Gastrocnemius medialis (tissue), 4 donors: Measurements from ENCODE around the gene RILPL1. TPM values are rescaled to one million over a fixed set of nuclear protein-coding genes. Genes with fewer than 3 reads are reported as not detected.
"Not testable (repeated sequence)": the region's sequence is repeated elsewhere in the genome, so short reads cannot be mapped to it uniquely, and the experiment has no call there.

ENCODE experiments used
- ATAC-seq, 2 donors: fragments of 150-250 bp; one replicate each; pipeline ENCODE4 v1.9.1; 2016
- DNase-seq, 2 donors: peaks; one replicate each; pipeline ENCODE4 v3.0.0-alpha.2; 2019
- H3K27ac ChIP-seq, 4 donors: fragments of 200-600 bp; sonication (generic); 1 replicate in 1 of 4; 2 replicates in 3 of 4; pipeline ENCODE4 v1.5.1; 2016 to 2018; ENCODE audit warnings: mild to moderate bottlenecking in 2 of 4, moderate library complexity in 1 of 4
- H3K27me3 ChIP-seq, 3 donors: fragments of 200-600 bp; sonication (generic) in 2 of 3; 1 replicate in 1 of 3; 2 replicates in 2 of 3; pipeline versions ENCODE4 v1.5.1 to v1.6.0; 2016 to 2019; ENCODE audit warnings: mild to moderate bottlenecking in 1 of 3, moderate library complexity in 1 of 3
- H3K36me3 ChIP-seq, 2 donors: fragments of 200-600 bp; sonication (generic) in 1 of 2; one replicate each; pipeline ENCODE4 v1.5.1; 2017 to 2018
- H3K4me1 ChIP-seq, 2 donors: fragments of 200-600 bp; sonication (generic) in 1 of 2; one replicate each; pipeline ENCODE4 v1.5.1; 2016 to 2017; ENCODE audit warnings: mild to moderate bottlenecking in 2 of 2
- H3K4me3 ChIP-seq, 4 donors: fragments of 200-600 bp; sonication (generic) in 3 of 4; 1 replicate in 1 of 4; 2 replicates in 3 of 4; pipeline ENCODE4 v1.5.1; 2016 to 2019; ENCODE audit warnings: mild to moderate bottlenecking in 2 of 4
- H3K9me3 ChIP-seq, 3 donors: fragments of 200-600 bp; sonication (generic) in 2 of 3; 1 replicate in 1 of 3; 2 replicates in 2 of 3; pipeline ENCODE4 v1.5.1; 2016 to 2019
- POLR2A ChIP-seq, 2 donors: fragments of 450-650 bp; IDR thresholded peaks; one replicate each; pipeline ENCODE4 v1.6.1; 2017; ENCODE audit warnings: antibody characterized with exemption in 2 of 2, mild to moderate bottlenecking in 2 of 2, moderate library complexity in 2 of 2
- in situ Hi-C, 4 donors: fragments of 200-750 bp; cut with MboI; loops; one replicate each; pipeline versions ENCODE4 v1.15.0 to v1.8.0; 2017; ENCODE audit warnings: low sequenced_read_pairs in 4 of 4
- intact Hi-C: fragments of 100-400 bp; cut with DNase I; formaldehyde crosslinking; loops from one replicate; pipeline ENCODE4 v1.15.1; 2023; ENCODE audit warnings: low total_unique reads
- total RNA-seq, 4 donors: library from RNA; depleted of rRNA; stranded (reverse); fragments of >200 nt; gene quantifications; one replicate each; pipeline versions ENCODE4 v1.1.0 to v1.2.3, GENCODE V29; 2016
- TF ChIP-seq, protein P1 (sequence below), 5 experiments: fragments of 450-650 bp in 3 of 5; fragments of 200-600 bp in 2 of 5; sonication (generic) in 2 of 5; IDR thresholded peaks in 4 of 5; conservative IDR thresholded peaks in 1 of 5; 1 replicate in 4 of 5; 2 replicates in 1 of 5; pipeline ENCODE4 v1.5.1; 2016 to 2019; ENCODE audit warnings: antibody characterized with exemption in 5 of 5, mild to moderate bottlenecking in 3 of 5, moderate library complexity in 3 of 5

RILPL1 gene
- total RNA-seq, 4 donors from 2014 or later = 33.4 to 65.3 (median 40.6) TPM

DNA sequence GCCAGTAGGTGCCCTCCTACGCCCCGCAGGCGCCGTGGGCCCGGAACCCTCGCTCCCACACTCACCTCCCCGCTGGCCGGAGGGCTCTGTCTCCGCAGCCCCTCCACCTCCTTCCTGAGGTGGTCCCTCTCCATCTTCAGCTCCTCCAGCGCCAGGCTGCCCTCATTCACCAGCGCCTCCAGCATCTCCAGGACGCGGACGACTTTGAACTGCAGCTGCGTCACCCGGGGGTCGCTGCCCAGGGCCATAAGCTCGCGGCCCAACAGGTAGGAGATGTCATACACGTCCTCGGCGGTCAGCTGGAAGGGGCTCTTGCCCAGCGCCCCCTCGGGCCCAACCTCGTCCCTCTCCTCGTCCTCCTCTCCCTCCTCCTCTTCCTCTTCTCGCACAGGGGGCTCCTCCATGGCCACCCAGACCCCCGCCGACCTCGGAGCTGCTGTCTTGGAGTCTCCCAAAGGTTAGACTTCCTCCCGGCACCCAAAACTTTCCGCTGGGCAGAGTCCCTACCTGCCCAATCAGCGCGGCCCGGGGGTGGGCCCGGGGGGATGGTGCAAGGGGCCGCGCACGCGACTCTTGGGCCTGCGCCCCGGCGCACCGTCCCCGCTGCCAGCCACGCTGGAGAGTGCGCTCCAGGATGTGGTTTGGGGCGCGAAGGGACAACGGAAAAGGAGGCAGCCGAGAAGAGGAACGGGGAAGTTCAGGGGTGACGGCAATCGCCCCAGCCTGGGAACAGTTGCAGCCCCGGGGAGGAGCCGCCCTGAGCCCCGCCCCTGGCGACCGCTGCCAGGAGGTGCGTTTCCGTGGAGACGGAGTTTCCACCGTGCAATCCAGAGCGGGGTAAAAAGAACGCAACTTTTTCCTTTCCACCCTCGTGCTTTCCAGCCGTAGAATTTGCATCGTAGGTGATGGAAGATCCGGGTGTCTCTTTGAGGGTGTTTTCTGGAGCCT, 97.2 kb downstream of the RILPL1 start, which contains the start of gene RILPL2:
TSS of gene RILPL2 (minus strand) at position 668 of the 948 bp plus-strand sequence. CDS start at position 404, 264 bp downstream.
- Histone ChIP-seq H3K27me3 (no peaks in the 10 kb centered on the region), H3K36me3 (no peaks in the 10 kb centered on the region), H3K9me3 (no peaks in the 10 kb centered on the region), H3K4me3 (peak within 1 kb of the TSS; percentile 79 to 96 (median 94)), H3K4me1 (peaks cover 10 to 14% of the 10 kb centered on the region in 2 donors), H3K27ac (peak within 1 kb of the TSS; percentile 66 to 75 (median 69))
- intact Hi-C loops (loop anchor here (2.0 kb wide), 2 partner anchors 23 to 145 kb away; partner anchors contain the start of gene SNRNP35), in situ Hi-C loops (no loop called here)
- DNase-seq (peak; percentile 68 to 77), ATAC-seq (peak; percentile 92 to 96)
- TF ChIP-seq POLR2A (IDR thresholded peaks at IDR 0.05) = peak; percentile 43 to 44
- TF ChIP-seq, protein P1, sequence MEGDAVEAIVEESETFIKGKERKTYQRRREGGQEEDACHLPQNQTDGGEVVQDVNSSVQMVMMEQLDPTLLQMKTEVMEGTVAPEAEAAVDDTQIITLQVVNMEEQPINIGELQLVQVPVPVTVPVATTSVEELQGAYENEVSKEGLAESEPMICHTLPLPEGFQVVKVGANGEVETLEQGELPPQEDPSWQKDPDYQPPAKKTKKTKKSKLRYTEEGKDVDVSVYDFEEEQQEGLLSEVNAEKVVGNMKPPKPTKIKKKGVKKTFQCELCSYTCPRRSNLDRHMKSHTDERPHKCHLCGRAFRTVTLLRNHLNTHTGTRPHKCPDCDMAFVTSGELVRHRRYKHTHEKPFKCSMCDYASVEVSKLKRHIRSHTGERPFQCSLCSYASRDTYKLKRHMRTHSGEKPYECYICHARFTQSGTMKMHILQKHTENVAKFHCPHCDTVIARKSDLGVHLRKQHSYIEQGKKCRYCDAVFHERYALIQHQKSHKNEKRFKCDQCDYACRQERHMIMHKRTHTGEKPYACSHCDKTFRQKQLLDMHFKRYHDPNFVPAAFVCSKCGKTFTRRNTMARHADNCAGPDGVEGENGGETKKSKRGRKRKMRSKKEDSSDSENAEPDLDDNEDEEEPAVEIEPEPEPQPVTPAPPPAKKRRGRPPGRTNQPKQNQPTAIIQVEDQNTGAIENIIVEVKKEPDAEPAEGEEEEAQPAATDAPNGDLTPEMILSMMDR (IDR thresholded peaks at IDR 0.05 in 4 of 5, conservative IDR thresholded peaks at IDR 0.05 in 1 of 5) = peak in 2 of 5 experiments; percentile 6 to 32

DNA sequence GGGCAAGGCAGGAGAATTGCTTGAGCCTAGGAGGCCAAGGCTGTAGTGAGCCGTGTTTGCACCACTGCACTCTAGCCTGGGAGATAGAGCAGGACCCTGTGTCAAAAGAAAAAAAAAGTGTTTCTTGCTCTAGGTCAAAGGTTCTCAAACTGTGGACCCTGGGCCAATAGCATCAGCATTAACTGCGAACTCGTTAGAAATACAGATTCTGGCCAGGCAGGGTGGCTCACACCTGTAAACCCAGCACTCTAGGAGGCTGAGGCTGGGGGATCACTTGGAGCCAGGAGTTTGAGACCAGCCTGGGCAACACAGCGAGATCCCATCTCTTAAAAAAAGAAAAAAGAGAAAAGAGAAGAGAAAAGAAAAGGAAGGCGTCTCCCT, 97.9 kb downstream of the RILPL1 start:
- TF ChIP-seq, protein P1 (IDR thresholded peaks at IDR 0.05 in 4 of 5, conservative IDR thresholded peaks at IDR 0.05 in 1 of 5) = no peak
- no peak for TF ChIP-seq POLR2A (IDR thresholded peaks at IDR 0.05)
- intact Hi-C loops (loop anchor here (2.0 kb wide), 2 partner anchors 23 to 145 kb away; partner anchors contain the start of gene SNRNP35), in situ Hi-C loops (no loop called here)
- Histone ChIP-seq H3K9me3 (no peaks in the 10 kb centered on the region), H3K27ac (peak overlapping the region; percentile 66 to 75 (median 69)), H3K36me3 (no peaks in the 10 kb centered on the region), H3K4me3 (peak overlapping the region; percentile 79 to 96 (median 94)), H3K27me3 (no peaks in the 10 kb centered on the region), H3K4me1 (peaks cover 10 to 14% of the 10 kb centered on the region in 2 donors)
- no peak for DNase-seq
- ATAC-seq = no peak

DNA sequence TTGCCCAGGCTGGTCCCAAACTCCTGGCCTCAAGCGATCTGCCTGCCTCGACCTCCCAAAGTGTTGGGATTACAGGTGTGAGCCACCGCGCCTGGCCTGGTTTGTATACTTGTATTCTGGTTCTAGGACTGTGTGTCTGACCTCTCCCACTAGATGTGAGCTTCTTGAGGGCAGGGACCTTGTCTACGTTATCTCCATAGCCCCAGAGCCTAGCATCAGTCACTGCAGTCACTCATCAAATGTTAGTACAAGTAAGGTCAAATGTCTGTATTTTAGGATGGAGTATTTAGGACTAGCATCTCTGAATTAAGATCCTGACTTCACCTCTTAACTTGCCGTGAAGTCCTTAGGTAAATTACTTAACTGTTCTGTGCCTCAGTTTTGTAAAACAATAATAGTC, 99.9 kb downstream of the RILPL1 start:
- ATAC-seq = no peak

DNA sequence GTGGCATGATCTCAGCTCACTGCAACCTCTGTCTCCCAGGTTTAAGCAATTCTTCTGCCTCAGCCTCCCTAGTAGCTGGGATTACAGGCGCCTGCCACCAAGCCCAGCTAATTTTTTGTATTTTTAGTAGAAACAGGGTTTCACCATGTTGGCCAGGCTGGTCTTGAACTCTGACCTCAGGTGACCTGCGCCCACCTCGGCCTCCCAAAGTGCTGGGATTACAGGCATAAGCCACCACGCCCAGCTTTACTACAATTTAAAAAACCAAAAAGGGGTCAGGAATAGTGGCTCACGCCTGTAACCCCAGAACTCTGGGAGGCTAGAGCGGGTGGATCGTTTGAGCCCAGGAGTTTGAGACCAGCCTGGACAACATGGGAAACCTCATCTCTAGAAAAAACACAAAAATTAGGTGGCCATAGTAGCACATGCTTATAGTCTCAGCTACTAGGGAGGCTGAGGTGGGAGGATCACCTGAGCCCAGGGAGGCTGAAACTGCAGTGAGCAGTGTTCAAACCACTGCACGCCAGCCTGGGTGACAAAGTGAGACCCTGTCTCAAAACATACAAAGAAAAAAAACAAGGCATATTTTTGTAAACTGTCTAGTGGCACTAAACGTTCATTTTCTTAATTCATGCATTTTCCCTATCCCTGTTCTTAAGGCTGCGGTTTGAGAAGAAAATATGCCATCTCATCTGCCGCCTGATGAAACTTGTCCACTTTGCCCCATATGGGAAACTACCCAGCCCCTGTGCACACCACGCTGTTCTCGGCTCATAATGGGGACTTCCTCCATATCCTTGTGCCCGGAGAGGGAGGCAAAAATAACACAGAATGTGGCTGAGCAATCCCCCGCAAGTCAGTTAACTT, 101.3 kb downstream of the RILPL1 start:
- H3K27ac ChIP-seq = peak overlapping the region in 1 of 4 donors; percentile 26
- intact Hi-C loops = not testable (repeated sequence)

More for the DNA sequence above, 99.9 kb downstream of the RILPL1 start:
- TF ChIP-seq, protein P1 (IDR thresholded peaks at IDR 0.05 in 4 of 5, conservative IDR thresholded peaks at IDR 0.05 in 1 of 5) = no peak
- TF ChIP-seq POLR2A (IDR thresholded peaks at IDR 0.05) = no peak
- intact Hi-C loops (loop anchor here (1.0 kb wide), 1 partner anchor 61 kb away; no protein-coding TSS in a partner anchor), in situ Hi-C loops (no loop called here)
- Histone ChIP-seq H3K27ac (peak overlapping the region in 1 of 4 donors; percentile 18), H3K4me1 (peaks cover 10 to 14% of the 10 kb centered on the region in 2 donors), H3K9me3 (no peaks in the 10 kb centered on the region), H3K27me3 (no peaks in the 10 kb centered on the region), H3K4me3 (no peak overlapping the region), H3K36me3 (peaks cover 0 to 8% of the 10 kb centered on the region in 2 donors)
- no peak for DNase-seq

DNA sequence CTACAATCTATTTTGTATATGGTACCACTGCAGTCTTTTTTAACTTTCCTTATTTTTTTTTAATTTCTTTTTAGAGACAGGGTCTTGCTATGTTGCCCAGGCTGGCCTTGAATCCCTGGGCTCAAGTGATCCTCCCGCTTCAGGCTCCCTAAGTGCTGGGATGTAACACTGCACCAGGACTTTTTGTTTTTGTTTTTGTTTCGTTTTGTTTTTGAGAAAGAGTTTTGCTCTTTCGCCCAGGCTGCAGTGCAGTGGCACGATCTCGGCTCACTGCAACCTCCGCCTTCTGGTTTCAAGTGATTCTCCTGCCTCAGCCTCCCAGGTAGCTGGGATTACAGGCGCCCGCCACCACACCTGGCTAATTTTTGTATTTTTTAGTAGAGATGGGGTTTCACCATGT, 104.4 kb downstream of the RILPL1 start:
- H3K4me3 ChIP-seq, ATAC-seq, H3K27me3 ChIP-seq, in situ Hi-C loops, H3K9me3 ChIP-seq, intact Hi-C loops, DNase-seq, H3K4me1 ChIP-seq, H3K27ac ChIP-seq: not testable (repeated sequence)
- peaks cover 0 to 20% of the 10 kb centered on the region in 2 donors for H3K36me3 ChIP-seq

More for the DNA sequence above, 101.3 kb downstream of the RILPL1 start:
- H3K27me3 ChIP-seq, DNase-seq, in situ Hi-C loops, ATAC-seq, H3K9me3 ChIP-seq: not testable (repeated sequence)
- H3K4me1 ChIP-seq = peaks cover 10 to 14% of the 10 kb centered on the region in 2 donors
- peaks cover 0 to 16% of the 10 kb centered on the region in 2 donors for H3K36me3 ChIP-seq
- peak overlapping the region in 2 of 4 donors; percentile 17 to 38 for H3K4me3 ChIP-seq
